Smooth muscle cell (in vitro differentiated cells): Measurements from ENCODE around the gene ILKAP. TPM values are rescaled to one million over a fixed set of nuclear protein-coding genes. Genes with fewer than 3 reads are reported as not detected.

Source experiments
- DNase-seq: peaks from one replicate; lab custom pipeline; 2025; ENCODE audit not compliant: unreplicated experiment; lab: John Stamatoyannopoulos, UW
- H2AFZ ChIP-seq: fragments of 200-600 bp; sonication (generic); 2 replicates; pipeline ENCODE4 v1.6.0; 2016; ENCODE audit warnings: antibody characterized with exemption, low read depth, mild to moderate bottlenecking
- H3F3A ChIP-seq: fragments of 200-600 bp; sonication (generic); 2 replicates; pipeline ENCODE4 v1.6.0; 2017; ENCODE audit warnings: antibody characterized with exemption, low read depth
- H3K27ac ChIP-seq: fragments of 200-600 bp; sonication (generic); 2 replicates; pipeline ENCODE4 v1.5.1; 2016; ENCODE audit warnings: low read depth, mild to moderate bottlenecking
- H3K27me3 ChIP-seq: fragments of 200-600 bp; sonication (generic); 2 replicates; pipeline ENCODE4 v1.6.1; 2016; ENCODE audit warnings: low read depth, mild to moderate bottlenecking
- H3K36me3 ChIP-seq: fragments of 200-600 bp; sonication (generic); 2 replicates; pipeline ENCODE4 v1.5.1; 2016; ENCODE audit warnings: low read depth
- H3K4me1 ChIP-seq: fragments of 200-600 bp; sonication (generic); 2 replicates; pipeline ENCODE4 v1.5.1; 2016; ENCODE audit warnings: low read depth
- H3K4me2 ChIP-seq: fragments of 200-600 bp; sonication (generic); 2 replicates; pipeline ENCODE4 v1.6.0; 2016; ENCODE audit warnings: mild to moderate bottlenecking
- H3K4me3 ChIP-seq: fragments of 200-600 bp; sonication (generic); 2 replicates; pipeline ENCODE4 v1.5.1; 2016; ENCODE audit warnings: mild to moderate bottlenecking
- H3K79me2 ChIP-seq: fragments of 200-600 bp; sonication (generic); 2 replicates; pipeline ENCODE4 v1.6.0; 2016; ENCODE audit warnings: low read depth, mild to moderate bottlenecking
- H3K9ac ChIP-seq: fragments of 200-600 bp; sonication (generic); 2 replicates; pipeline ENCODE4 v1.6.0; 2016; ENCODE audit warnings: low read depth
- H3K9me3 ChIP-seq: fragments of 200-600 bp; sonication (generic); replicated peaks from 2 replicates; pipeline ENCODE4 v1.5.1; 2016; ENCODE audit warnings: low read depth
- H4K20me1 ChIP-seq: fragments of 200-600 bp; sonication (generic); 2 replicates; pipeline ENCODE4 v1.6.0; 2016; ENCODE audit warnings: low read depth
- WGBS: methylation state at CpG from one replicate; pipeline ENCODE4 v1.1.7; 2016; ENCODE audit warnings: low lambda C conversion rate; 5-methylcytosine and 5-hydroxymethylcytosine counted together
- polyA plus RNA-seq: library from polyadenylated mRNA; unstranded; fragments of >200 nt; fragmentation: Nextera tagmentation; extraction: Ambion mirVana; gene quantifications from 2 replicates; pipeline ENCODE4 v1.2.1, GENCODE V29; 2016
- total RNA-seq: library from RNA; depleted of rRNA; stranded (reverse); fragments of >200 nt; gene quantifications from 2 replicates; pipeline ENCODE4 v1.2.3, GENCODE V29; 2014
- TF ChIP-seq, protein P1 (sequence below): fragments of 200-600 bp; sonication (generic); IDR thresholded peaks from 2 replicates; pipeline ENCODE4 v1.5.1; 2017; ENCODE audit warnings: borderline replicate concordance, mild to moderate bottlenecking, antibody characterized with exemption; ENCODE audit not compliant: insufficient read depth, poor library complexity, severe bottlenecking

ILKAP gene
- total and polyA plus RNA-seq, 2 experiments from 2014 or later, result 12.0 to 21.9 TPM

GRCh38 chr2:238145046-238145445 lies 58.4 kb downstream of the ILKAP start:
- TF ChIP-seq, protein P1, sequence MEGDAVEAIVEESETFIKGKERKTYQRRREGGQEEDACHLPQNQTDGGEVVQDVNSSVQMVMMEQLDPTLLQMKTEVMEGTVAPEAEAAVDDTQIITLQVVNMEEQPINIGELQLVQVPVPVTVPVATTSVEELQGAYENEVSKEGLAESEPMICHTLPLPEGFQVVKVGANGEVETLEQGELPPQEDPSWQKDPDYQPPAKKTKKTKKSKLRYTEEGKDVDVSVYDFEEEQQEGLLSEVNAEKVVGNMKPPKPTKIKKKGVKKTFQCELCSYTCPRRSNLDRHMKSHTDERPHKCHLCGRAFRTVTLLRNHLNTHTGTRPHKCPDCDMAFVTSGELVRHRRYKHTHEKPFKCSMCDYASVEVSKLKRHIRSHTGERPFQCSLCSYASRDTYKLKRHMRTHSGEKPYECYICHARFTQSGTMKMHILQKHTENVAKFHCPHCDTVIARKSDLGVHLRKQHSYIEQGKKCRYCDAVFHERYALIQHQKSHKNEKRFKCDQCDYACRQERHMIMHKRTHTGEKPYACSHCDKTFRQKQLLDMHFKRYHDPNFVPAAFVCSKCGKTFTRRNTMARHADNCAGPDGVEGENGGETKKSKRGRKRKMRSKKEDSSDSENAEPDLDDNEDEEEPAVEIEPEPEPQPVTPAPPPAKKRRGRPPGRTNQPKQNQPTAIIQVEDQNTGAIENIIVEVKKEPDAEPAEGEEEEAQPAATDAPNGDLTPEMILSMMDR, result no peak
- 94% methylated on average over 12 of the region's 12 CpGs for WGBS

GRCh38 chr2:238144262-238144661 lies 59.2 kb downstream of the ILKAP start:
- H3K27ac ChIP-seq, result no peak overlapping the region

More at GRCh38 chr2:238145046-238145445, 58.4 kb downstream of the ILKAP start:
- Histone ChIP-seq H3K9ac (no peak overlapping the region), H3K79me2 (no peaks in the 10 kb centered on the region), H3K27ac (no peak overlapping the region), H3F3A (no peaks in the 10 kb centered on the region), H3K27me3 (no peaks in the 10 kb centered on the region), H3K4me3 (no peak overlapping the region), H3K4me1 (peaks cover 5% of the 10 kb centered on the region), H3K9me3 (no peaks in the 10 kb centered on the region), H2AFZ (no peak overlapping the region), H4K20me1 (no peaks in the 10 kb centered on the region), H3K36me3 (no peaks in the 10 kb centered on the region), H3K4me2 (no peak overlapping the region)
- no peak for DNase-seq

DNA sequence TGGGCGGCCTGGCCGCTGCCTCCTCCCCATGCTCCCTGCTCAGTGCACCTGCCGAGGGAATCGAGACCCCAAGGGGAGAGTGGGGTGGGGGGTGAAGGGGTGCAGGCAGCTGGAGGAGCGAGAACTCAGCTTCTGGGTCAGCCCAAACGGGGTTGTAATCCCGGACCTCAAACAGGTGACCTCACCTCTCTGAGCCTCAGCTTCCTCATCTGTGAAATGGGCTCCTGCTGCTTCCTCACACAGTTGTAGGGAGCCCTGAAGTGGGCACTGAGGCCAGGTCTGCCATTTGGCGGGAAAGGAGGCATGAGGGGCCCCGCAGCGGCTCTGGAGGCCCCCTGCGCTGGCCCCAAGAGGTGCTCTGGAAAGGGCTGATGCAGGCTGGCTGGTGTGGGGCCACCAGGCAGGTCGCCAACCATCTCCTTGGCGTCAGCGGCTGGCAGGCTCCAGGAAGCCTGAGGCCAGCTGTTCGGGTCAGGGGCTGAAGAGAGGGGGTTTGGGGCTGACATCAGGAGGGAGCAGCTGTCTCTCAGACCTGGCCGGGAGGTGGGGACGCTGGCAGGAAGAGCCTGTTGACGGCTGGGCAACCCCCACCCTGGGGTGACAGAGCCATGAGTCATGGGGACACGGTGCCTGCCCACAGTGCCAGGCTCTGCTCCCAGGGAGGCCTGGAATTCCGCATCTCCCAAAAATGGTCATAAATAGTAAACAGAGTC lies 60.1 kb downstream of the ILKAP start:
- H3K9ac ChIP-seq, result no peak overlapping the region
- no peaks in the 10 kb centered on the region for H3K79me2 ChIP-seq
- H3F3A ChIP-seq, result no peaks in the 10 kb centered on the region
- no peak for DNase-seq
- TF ChIP-seq, protein P1, result no peak
- H3K27ac ChIP-seq, result no peak overlapping the region
- WGBS, result 69% methylated on average over 16 of the region's 20 CpGs
- peaks cover 5% of the 10 kb centered on the region for H3K4me1 ChIP-seq
- no peak overlapping the region for H2AFZ ChIP-seq
- no peaks in the 10 kb centered on the region for H3K36me3 ChIP-seq
- H4K20me1 ChIP-seq, result no peaks in the 10 kb centered on the region
- H3K27me3 ChIP-seq, result no peaks in the 10 kb centered on the region
- H3K9me3 ChIP-seq, result no peaks in the 10 kb centered on the region
- H3K4me3 ChIP-seq, result no peak overlapping the region
- H3K4me2 ChIP-seq, result peak overlapping the region; percentile 65

More at GRCh38 chr2:238144262-238144661, 59.2 kb downstream of the ILKAP start:
- Histone ChIP-seq H3K4me1 (peaks cover 5% of the 10 kb centered on the region), H4K20me1 (no peaks in the 10 kb centered on the region), H2AFZ (no peak overlapping the region), H3K27me3 (no peaks in the 10 kb centered on the region), H3K4me2 (no peak overlapping the region), H3K79me2 (no peaks in the 10 kb centered on the region), H3K9ac (no peak overlapping the region), H3F3A (no peaks in the 10 kb centered on the region), H3K9me3 (no peaks in the 10 kb centered on the region), H3K4me3 (no peak overlapping the region), H3K36me3 (no peaks in the 10 kb centered on the region)
- 87% methylated on average over 5 of the region's 5 CpGs for WGBS
- no peak for DNase-seq
- TF ChIP-seq, protein P1, result no peak
